GM21825 (cell line): ENCODE results near the gene TM9SF4.
"Not testable (repeated sequence)": the region's sequence is repeated elsewhere in the genome, so short reads cannot be mapped to it uniquely, and the experiment has no call there.

Experiments used
- ATAC-seq: cut with Tn5 transposase; IDR thresholded peaks from one replicate; pipeline ENCODE4 v1.9.1; 2021; ENCODE audit warnings: mild to moderate bottlenecking, moderate library complexity; ENCODE audit not compliant: unreplicated experiment

TM9SF4 gene

GRCh38 chr20:32188376-32189122 is 79.0 kb downstream of the TM9SF4 start:
- ATAC-seq, result no peak

GRCh38 chr20:32189123-32189410 is 79.6 kb downstream of the TM9SF4 start:
- no peak for ATAC-seq

DNA sequence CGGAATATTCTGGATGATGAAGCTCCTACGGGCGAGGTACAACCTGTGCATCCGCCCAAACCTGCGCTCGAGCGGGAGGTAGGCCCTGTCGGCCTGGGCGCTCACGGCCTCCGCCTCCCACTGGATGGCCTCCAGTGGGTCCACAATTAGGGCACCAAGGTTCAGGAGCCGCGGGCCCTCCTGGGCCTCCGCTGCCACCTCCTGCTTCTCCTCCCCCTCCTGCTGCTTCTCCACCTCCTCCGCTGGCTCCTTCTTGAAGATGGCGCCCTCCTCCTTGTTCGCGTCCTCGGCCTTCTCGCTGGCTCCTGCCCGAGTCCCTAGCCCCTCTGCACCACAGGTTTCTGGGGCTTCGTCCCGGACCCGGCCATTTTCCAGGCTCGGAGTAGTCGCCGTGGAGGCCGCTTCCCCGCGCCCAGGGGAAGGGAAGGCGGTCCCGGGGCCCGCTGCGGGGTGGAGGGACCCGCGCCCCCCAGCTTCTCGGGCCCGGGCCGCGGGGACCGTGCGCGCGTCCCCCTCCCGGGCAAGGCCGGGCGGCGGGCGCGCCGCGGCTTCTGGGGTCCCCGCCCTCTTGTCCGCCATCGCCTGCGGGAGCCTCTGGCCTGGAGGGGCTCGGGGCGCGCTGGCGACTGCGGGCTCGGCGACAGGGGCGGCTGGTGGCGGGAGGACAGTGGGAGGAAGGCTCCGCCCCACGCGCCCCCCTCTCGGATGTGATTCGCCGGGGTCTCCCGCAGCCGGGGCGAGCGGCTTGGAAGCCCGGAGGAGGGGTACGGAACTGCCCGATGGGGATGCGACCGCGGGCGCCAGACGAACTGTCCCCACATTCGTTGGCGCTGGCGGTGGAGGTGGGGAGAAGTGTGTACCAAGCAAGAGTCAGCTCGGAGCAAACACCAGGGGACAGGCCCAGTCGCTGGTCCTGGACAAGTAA is 80.4 kb downstream of the TM9SF4 start:
- ATAC-seq, result no peak

DNA sequence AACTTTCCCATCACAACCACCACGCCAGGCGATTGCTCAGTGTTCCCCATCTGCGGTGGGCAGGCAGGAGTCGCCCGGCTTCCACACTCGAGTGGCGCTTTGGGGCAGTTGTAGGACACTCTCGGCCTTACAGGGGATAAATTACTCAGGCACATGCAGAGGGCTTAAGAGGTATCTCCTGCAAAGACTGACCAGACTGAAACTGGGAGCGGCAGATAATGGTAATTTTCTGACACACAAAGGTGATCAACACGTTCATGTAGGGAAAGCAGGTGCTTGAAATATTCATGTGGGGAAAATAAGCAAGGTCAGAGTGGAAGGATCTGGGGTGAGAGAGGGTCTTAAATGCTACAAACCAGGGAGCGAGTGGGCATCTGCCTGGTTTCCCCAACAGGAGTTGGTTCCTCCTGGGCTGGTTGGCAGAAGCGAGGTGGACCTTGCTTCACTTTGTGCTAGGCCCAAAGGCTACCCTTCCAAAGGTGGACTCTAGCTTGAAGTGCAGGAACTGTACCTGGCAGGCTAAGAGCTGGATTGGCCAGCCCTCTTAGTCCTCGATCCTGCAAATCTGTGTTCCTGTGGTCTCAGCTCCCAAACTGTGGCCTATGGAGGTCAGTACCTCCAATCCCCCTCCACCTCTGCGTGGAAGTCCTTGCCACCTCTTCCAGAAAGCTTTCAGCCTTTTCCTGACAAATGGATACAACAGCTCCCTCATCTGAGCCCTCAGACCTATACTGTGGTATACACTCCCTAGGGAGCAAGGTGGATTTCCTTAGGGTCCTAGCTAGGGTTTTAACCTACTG is 81.3 kb downstream of the TM9SF4 start:
- no peak for ATAC-seq

GRCh38 chr20:32191422-32191821 is 81.9 kb downstream of the TM9SF4 start:
- no peak for ATAC-seq

DNA sequence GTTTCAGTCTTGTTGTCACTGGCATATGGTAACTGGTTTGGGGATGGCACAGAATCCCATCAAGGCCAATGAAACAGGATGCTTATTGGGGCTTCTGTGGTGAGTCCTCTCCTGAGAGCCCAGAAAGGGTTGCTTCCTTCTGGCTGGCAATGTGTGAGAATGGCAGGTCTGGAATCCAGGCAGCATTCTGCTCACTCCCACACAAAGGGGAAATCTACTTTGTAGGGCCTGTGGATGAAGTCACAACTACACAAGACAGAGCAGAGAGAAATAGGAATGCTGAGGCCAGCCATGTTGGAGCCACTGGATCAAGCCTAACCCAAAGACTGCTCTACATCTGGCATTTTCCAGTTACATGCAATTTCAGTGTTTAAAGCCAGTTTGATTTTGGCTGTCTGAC is 82.4 kb downstream of the TM9SF4 start:
- ATAC-seq, result no peak

DNA sequence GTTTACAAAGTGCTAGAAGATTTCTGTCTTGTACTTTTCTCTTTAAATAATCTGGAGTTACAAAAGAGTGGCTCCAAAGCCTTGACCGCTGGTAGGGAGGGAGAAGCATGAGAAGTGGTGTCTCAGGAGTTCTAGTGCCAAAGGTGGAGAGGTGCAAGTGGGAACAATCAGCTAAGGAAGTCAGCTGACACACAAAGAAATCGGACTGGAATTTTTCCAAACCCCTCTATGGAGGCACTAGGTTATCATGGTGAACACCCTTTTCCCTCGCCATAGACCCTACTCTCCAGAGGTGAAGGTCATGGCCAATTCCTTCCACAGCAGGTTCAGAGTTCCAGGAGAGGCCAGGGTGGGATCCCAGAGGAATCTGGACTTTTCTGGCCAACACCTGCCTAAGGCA is 83.2 kb downstream of the TM9SF4 start:
- ATAC-seq, result no peak

GRCh38 chr20:32193336-32193735 is 83.8 kb downstream of the TM9SF4 start:
- ATAC-seq, result not testable (repeated sequence)

- ATAC-seq, result no peak
These were observed 84.5 kb downstream of the TM9SF4 start for GRCh38 chr20:32193996-32194395.

DNA sequence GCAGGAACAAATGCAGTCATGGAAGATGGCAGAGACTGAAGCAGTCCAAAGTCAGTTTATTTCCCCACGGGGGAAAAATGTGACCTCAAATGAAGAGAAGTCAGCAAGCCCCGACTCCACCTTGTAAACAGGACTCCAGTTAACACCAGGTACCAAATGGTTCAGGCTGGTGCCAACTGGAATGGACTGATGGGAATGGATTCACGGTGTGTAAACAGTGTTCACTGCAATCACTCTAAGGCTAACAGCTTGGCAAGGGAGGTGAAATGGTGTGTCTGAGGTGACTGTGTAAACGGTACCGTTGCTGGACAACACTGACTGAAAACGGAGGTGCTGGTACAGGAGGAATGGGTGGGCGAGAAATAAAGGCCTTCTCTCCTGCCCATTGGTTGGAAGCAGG is 86.1 kb downstream of the TM9SF4 start:
- ATAC-seq, result no peak

DNA sequence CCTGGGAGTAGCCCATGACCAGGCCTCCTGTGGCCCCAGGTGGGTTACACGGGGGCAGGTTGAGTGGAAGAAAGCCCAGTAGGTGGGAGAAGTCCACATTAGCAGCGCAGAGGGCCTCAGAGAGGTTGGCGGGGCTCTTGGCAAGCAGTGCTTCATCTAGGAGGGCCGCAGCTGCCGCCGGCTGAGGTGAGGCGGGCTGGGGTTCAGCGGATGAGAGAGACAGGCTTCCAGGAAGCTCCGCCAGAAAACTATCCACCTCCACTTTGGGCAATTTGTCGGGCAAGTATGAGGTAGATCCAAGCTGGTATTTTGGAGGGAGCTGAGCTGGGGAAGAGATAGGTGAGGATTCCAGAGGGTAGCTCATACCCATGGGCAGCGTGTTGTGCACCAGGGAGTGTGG is 87.1 kb downstream of the TM9SF4 start:
- ATAC-seq, result not testable (repeated sequence)

- ATAC-seq, result not testable (repeated sequence)
These were observed 87.6 kb downstream of the TM9SF4 start for GRCh38 chr20:32197136-32197535.

DNA sequence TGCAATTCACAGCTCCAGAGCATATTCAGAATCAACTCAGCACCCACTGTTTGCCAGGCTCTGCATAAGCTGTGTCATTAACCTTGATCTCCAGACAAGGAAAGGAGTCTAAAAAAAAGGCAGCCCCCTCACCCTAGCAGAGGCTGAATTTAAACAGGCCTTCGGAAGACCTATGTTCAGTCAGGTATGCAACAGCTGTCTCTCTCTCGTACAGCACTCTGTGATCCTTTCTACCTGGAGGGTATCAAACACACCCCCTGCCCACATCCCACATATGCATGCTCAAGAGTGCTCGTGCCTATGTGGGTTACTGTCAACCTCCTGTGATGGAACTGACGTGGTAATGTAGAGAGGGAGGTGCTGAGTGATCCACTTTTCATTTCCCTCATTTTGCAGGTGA is 89.5 kb downstream of the TM9SF4 start:
- ATAC-seq, result no peak

GRCh38 chr20:32201296-32201976 is 91.9 kb downstream of the TM9SF4 start:
- ATAC-seq, result no peak

DNA sequence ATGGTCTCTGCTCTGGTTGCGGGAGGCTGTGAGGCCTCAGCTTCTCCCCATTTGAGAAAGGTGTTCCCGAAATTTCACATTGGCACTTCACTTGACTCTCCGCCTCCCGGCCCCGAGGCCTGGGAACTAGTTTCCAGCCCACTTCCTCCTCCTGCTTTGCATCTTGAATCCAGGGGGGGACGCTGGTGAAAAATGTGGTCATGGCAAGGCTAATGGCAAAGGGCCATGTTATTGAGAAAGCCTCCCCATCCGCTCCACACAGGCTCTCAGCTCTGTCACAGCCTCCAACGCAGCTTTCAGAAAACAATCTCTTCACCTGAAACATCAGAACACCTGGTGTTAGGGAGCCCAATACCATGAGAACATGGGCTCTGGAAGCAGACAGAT is 92.5 kb downstream of the TM9SF4 start:
- no peak for ATAC-seq

DNA sequence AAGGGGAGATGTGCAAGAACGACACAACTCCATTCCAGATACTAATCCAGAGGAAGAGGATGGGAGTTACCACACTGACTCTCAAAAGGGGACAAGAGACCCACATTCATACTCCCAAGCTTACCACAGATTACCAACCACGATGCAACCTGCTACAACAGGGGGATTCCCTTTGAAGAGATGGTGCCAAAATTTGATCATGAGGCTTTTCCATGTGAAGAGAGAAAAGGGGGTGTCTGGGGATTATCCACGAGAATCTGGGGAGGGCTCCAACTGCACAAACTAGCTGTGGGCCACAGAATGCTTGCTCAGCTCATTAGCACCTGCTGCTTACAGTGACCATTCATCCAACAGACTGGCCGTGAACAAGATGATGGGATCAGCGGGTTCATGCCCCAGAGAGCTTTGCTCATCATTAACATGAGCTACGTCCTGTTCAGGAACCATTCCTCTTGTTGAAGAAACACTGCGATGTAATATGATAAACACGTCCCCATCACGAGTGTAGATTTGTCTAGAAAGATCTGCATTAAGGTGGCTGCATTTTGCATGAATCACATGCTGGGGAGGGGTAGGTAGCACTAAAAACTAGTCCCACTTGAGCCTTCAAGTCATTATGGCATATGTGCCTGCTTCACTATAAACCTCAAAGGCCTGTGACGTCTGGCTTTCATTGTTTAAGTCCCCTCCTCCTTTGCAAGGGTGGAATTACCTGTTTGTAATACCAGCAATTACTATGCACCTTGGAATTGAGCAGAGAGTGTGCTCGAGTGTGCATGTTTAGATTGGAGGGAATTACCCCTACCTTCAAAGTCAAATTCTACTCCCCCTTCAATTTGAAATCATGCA is 94.1 kb downstream of the TM9SF4 start:
- no peak for ATAC-seq

- no peak for ATAC-seq
These were observed 94.9 kb downstream of the TM9SF4 start for GRCh38 chr20:32204205-32205109.

GRCh38 chr20:32205110-32205842 is 95.8 kb downstream of the TM9SF4 start:
- no peak for ATAC-seq
